Right lobe of liver (tissue), 4 donors: ENCODE results near the gene MED6.

Experiments used
- CTCF ChIP-seq, 4 donors: fragments of 200-600 bp in 3 of 4; fragments of 450-650 bp in 1 of 4; IDR thresholded peaks; one replicate each; pipeline versions ENCODE4 v1.5.1 to v1.8.0; 2016 to 2022; ENCODE audit warnings: antibody characterized with exemption in 4 of 4, mild to moderate bottlenecking in 2 of 4
- POLR2A ChIP-seq: fragments of 450-650 bp; IDR thresholded peaks from one replicate; pipeline ENCODE4 v1.6.1; 2017; ENCODE audit warnings: antibody characterized with exemption, mild to moderate bottlenecking
- donor health status: DM: no; HTN: no; CAD: no.
- donor health status: DM: no; HTN: no; CAD: no.
- donor health status: DM: no; HTN: yes; CAD: no.

- TF ChIP-seq CTCF (IDR thresholded peaks at IDR 0.05) (no peak), POLR2A (no peak)
Observed at GRCh38 chr14:70601162-70601561, 707 bp upstream of the MED6 start.
